ENCODE results near the gene KDM4C.
"Not testable (repeated sequence)": the region's sequence is repeated elsewhere in the genome, so short reads cannot be mapped to it uniquely, and the experiment has no call there.

Gene KDM4C

DNA sequence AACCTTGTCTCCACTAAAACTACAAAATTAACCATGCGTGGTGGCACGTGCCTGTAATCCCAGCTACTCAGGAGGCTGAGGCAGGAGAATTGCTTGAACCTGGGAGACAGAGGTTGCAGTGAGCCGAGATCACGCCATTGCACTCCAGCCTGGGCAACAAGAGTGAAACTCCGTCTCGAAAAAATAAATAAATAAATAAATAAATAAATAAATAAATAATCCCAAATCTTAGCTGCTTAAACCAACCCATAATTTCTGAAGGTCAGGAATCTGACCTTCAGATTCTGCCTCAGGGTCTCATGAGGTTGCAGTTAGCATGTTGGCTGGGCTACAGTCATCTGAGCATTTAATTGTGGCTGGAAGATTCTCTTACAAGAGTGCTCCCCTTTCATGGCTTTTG is 48.5 kb downstream of the KDM4C start:
- not testable (repeated sequence) for DNase-seq (ENCODE audit: low read depth in 2 of 2)

DNA sequence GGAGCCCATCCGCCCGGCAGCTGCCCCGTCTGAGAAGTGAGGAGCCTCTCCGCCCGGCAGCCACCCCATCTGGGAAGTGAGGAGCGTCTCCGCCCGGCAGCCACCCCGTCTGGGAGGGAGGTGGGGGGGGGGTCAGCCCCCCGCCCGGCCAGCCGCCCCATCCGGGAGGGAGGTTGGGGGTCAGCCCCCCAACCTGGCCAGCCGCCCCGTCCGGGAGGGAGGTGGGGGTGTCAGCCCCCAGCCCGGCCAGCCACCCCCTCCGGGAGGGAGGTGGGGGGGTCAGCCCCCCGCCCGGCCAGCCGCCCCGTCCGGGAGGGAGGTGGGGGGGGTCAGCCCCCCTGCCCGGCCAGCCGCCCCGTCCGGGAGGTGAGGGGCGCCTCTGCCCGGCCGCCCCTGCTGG is 49.9 kb downstream of the KDM4C start:
- DNase-seq (ENCODE audit: low read depth in 2 of 2), result not testable (repeated sequence)

DNA sequence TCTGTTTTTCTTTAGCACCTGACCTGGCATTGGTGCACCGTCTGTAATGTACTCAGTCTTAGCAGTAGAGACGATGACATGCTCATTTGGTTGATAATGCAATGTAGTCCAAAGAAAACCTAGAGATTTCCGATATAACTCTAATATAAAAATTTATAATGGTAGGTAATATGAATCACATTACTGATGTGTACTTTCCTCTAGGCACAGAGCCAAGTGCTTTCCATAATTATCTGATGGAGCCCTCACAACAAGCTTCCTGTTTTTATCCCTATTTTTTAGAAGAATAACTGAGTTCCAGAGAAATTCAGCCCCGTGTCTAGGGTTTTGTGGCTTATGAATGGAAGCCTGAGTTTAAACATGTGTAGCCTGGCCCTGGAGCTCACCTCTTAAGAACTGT is 53.7 kb downstream of the KDM4C start:
- DNase-seq (ENCODE audit: low read depth in 2 of 2), result no peak

DNA sequence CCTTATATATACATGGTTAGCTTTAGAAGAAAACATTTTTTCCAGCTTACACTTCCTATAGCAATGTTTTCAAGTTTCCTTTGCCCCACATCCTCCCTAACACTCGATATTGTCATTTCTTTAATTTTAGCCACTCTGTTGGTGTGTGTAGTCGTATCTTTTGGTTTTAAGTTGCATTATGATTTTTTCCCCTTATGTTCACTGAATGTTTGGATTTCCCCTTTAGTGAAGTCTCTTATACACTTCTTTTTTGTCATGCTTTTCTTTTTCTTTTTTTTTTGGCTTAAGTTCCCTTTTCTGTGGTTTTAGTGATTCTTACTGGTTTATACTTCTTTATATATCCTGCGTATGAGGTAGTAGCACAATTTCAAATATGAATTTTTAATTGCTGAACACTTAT is 58.8 kb downstream of the KDM4C start:
- no peak for DNase-seq (ENCODE audit: low read depth in 2 of 2)

DNA sequence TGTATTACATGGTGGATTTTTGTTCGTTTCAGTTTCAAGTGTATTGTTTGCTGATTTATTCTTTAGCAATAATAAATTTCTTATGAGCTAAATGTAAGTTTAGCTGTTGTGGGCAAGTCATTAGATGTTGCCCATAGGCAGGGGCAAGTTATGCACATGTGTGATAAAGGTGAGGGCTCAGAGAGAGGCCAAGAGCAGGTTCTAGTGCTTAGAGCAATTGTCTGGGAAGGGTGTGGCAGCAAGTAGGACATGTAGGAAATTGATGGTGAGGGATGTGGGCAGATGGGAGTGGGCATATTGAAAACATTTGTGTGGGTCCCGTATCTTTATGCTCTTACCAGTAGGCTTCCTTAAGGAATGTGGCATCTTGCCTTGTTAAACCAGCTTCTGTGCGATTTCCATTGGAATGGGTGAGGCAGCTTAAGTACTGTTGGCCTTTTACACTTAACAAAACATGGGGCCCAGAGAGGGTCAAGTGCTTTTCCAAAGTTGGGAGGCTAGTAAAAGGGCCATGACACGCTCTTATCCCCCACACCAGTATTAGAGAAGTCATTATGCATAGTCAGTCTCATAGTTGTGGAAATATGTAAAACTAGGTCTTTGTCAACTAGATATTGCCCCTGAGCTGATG is 60.6 kb downstream of the KDM4C start:
- DNase-seq (ENCODE audit: low read depth in 2 of 2), result no peak

DNA sequence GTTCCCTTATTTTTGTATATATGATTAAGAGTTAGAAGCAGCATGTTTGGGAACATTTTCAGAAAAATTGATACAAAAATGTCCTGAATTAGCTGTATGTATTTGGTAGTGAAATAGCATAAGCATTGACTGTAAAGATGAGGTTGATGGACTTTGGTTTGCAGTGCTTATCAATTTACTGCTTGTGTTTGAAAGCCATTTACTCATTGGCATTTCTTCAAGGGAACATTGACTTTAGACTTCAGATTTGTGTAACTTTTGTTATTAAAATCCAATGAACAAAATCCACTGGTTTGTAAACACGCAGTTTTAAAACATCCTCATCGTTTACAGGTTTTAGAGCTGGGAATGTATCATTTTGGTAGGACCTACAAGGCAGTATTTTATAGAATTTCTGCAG is 61.3 kb downstream of the KDM4C start:
- DNase-seq (ENCODE audit: low read depth in 2 of 2), result no peak

DNA sequence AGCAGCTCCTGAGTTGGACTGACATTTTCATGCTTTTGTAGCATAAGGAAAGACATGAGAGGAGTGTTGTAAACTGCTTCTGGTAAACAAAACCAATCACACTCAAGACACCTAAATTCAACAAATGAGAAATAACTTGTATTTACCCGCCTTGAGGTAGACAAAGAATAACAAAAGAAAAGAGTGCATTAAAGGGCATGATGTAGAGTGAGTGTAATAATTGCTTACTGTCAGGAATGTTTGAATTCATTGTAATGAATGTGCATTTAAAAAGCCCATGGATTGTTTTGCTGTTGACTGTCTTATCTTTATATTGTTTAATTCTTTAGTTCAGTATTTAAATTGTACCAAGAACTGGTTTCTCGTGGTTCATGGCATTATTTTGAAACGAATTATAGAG is 61.8 kb downstream of the KDM4C start:
- no peak for DNase-seq (ENCODE audit: low read depth in 2 of 2)

DNA sequence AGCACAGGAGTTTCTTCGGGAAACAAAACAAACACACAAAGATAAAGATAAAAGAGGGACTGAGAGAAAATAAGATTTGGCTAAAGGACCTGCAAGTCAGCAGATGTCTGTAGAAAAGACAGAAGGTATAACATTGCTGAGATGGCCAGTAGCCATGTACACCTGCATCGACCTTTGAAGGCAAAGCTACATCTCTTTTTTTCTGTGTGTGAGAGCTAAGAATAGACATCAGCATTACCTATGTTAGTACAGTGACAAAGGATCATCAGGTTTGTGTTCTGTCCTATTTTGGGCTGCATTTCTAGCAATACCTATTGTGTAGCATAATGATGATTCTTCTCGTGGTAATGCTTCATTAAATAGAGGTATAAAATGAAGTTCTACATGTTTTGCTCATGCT is 64.9 kb downstream of the KDM4C start:
- no peak for DNase-seq (ENCODE audit: low read depth in 2 of 2)

DNA sequence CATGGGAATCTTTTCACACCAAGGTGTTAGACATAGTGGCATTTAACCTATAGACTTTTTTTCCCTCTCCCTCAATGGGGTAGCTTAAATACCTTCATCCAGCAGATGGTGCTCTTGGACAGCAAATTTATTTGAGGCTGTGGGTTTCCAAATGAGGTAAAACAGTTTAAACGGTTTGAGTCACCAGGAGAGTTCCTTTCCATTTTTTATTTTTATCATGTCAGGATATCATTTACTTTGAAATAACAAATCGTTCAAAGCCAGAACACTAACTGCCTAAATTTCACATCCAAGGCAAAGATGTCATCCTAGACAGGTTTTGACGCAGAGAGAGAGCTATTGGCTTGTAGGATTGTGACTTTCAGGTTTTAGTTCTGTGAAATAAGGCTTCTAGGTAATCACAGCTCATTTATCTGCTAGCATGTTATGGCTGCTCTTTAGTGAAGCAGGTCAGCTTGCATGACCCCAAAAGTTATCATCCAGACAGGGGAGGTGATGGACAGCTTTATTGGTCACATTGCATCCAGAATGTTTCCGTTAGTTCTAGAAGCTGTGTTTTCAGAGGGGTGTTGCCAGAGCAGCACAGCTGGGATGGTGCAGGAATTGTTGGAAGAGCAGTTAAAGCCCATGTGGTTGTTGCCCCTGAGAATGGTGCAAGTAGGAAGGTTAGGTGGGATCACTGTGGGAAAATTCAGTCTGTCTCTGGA is 69.8 kb downstream of the KDM4C start:
- peak in 1 of 2 donors; percentile 8 for DNase-seq (ENCODE audit: low read depth in 2 of 2)

DNA sequence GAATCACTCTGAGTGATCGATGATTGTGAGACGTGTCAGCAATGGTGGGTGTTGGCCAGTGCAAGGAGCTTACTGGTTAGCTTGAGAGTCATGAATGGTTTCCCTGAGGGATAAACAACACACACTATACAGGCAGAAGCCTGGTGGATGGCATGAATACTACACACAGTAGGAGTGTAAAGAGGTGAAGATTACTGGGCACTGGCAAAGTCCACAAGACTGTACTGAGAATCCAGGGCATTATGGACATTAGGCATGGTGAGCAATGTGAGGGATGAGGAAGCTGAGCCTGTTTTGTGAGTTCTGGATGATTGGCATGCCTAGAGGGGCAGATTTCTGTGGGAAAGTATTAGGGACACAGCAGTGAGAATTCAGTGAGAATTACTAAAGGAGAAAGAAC is 71.3 kb downstream of the KDM4C start:
- no peak for DNase-seq (ENCODE audit: low read depth in 2 of 2)

DNA sequence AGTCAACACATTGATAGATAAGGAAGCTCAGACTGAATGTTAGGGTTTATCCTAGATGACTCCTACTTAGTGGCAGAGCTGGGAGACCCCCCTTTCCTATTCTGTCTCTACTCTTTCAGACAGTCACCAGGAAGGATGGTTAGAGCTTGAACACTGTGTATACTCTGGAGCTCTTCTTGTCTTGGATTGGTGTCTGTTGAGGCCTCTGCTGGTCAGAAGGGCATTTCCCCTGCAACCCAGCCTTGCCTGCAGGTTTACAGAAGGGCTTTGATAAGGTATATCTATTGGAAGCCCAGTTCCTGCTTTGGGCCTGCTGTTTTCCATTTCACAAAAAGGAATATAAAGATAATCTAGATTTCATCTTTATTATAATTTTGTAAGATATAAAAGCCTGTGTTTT is 71.8 kb downstream of the KDM4C start:
- DNase-seq (ENCODE audit: low read depth in 2 of 2), result no peak

DNA sequence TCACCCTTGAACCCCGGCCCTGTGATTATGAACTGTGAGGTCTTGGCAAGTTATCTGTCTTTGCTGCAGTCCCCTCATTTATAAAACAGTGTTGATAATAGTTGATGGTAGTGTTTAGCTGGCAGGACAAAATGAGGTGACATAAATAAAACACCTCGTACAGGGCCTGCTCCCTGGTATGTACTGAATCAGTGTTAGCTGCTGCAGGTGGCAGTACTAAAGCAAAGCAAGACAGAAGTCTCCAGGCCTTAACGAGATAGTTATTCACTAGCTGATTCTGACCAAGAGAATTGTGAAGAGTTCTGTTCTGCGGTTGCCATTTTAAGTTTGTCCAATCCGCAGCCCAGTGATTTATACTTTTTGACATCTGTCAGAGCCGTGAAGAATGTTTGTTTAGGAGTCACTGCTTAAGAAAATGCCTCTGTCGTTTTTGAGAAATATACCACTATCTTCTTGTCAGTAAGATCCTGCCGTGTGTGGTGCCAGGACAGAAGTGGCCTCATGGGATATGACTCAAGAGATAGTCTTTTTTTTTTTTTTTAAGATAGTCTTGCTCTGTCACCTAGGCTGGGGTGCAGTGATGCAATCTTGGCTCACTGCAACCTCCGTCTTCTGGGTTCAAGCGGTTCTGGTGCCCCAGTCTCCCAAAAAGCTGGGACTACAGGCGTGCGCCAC is 75.9 kb downstream of the KDM4C start:
- no peak for DNase-seq (ENCODE audit: low read depth in 2 of 2)

DNA sequence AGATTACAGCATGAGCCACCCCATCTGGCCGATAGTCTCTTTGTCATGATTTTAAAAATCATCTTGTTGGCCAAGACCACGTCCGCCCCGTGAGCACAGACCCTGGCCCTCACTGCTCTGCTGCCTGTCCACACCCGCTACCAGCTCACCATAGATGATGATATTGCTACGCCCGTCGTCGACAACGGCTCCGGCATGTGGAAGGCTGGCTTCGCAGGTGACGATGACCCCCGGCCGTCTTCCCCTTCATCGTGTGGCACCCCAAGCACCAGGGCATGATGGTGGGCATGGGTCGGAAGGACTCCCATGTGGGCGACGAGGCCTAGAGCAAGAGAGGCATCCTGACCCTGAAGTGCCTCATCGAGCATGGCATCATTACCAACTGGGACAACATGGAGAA is 76.5 kb downstream of the KDM4C start:
- no peak for DNase-seq (ENCODE audit: low read depth in 2 of 2)

DNA sequence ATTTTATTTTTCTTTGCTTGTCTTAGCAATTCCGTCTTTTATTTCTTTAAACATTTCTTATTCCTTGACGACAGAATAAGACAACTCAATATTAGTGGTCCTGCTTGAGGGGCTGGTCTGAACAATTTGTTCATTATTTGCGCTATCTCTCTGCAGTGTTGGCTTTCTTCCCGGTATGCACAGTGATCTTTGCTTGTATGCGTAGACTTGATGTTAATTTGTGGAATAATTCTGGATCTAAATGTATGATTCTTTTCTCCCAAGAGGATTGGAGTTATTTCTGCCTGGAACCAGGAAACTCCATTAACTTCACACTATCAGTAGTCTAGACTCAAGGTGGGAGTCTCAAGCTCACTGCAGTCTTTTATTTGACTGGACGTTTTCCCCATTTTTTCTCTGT is 80.4 kb downstream of the KDM4C start:
- no peak for DNase-seq (ENCODE audit: low read depth in 2 of 2)

DNA sequence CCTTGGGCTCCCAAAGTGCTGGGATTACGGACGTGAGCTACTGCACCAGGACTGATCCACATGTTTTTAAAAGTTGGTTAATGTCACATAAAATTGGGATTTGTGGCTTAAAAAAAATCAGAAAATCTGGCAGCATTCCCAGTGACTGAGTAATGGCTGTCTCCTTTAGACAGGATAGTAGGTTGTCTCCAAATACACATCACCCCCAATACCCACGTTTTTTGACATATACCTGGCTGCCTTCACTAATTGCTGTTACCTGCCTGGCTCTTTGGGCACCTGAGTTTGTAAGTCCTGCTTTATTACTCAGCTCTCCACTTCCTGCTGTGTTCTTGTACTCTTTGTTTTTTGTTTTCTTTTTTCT is 84.8 kb downstream of the KDM4C start:
- no peak for DNase-seq (ENCODE audit: low read depth in 2 of 2)

DNA sequence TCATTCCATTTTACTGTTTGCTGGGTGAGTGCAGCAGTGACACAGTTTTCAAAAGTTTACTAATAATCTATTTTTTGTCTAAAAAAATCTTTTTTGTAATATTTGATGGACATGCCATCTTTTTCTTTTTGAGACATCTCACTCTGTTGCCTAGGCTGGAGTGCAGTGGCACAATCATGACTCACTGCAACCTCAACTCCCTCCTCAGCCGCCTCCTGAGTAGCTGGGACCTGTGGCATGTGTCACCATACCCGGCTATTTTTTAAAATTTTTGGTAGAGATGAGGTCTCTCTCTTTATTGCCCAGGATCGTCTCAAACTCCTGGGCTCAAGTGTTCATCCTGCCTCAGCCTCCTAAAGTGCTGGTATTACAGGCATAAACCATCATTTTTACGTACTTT is 86.0 kb downstream of the KDM4C start:
- no peak for DNase-seq (ENCODE audit: low read depth in 2 of 2)

DNA sequence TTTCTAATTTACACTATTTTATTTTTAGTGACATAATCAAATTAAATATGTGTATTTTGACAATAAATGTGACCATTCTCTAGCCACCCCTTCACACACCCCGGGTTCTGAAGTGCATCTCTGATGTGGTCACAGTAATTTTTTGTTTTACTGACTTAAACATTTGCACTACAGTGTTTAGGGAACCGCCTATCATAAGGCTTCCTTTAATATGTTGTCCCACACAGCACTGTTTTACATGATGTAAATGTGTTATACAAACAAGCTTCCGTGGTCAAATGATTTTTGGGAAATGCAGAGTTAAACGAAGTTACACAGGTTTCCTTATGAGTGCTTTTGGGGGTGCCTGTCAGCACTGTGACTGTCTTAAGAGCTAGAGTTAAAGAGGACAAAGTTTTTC is 86.5 kb downstream of the KDM4C start:
- DNase-seq (ENCODE audit: low read depth in 2 of 2), result no peak

DNA sequence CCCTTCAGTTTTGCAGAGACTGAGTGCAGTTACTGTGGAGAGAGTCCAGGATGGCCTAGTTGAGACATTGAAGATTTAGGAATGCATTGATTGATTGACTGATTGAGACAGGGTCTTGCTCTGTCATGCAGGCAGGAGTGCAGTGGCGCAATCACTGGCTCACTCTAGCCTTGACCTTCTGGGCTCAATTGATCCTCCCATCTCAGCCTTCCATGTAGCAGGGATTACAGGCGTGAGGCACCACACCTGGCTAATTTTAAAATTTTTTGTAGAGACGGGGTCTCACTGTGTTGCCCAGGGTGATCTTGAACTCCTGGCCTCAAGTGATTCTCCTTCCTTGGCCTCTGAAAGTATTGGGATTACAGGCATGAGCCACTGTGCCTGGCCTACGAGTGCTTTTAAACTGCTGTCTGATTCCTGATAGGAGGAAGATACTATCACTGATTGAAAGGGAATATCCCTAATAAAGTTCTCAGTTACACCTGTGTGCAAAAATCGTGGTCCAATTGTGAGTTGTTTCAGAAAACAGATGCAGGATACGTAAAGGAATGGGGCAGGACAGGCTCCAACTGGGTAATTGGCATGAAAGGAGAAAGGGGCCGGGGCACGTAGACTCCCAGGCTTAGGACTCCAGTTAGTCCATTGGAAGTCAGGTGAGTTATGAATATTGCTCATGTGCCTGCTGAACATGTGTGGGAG is 87.5 kb downstream of the KDM4C start:
- no peak for DNase-seq (ENCODE audit: low read depth in 2 of 2)

DNA sequence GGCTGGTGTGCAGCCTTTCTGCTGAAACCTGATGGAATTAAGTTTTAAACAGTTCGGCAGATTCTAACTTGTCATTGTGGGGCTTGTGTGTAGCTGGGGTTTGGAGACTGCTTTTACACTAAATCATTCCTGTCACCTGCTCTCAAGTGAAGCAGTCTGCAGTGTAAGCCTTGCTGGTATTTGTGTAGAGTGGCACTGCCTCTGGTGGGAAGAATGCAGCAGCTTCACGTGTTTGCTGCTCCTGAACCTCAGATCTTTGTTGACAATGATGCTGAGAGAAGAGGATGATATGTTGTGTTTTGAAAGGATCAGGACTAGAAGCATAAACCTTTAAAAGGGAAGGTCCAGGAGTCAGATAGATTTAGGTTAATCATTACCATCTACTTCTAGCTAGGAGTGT is 88.1 kb downstream of the KDM4C start:
- no peak for DNase-seq (ENCODE audit: low read depth in 2 of 2)

DNA sequence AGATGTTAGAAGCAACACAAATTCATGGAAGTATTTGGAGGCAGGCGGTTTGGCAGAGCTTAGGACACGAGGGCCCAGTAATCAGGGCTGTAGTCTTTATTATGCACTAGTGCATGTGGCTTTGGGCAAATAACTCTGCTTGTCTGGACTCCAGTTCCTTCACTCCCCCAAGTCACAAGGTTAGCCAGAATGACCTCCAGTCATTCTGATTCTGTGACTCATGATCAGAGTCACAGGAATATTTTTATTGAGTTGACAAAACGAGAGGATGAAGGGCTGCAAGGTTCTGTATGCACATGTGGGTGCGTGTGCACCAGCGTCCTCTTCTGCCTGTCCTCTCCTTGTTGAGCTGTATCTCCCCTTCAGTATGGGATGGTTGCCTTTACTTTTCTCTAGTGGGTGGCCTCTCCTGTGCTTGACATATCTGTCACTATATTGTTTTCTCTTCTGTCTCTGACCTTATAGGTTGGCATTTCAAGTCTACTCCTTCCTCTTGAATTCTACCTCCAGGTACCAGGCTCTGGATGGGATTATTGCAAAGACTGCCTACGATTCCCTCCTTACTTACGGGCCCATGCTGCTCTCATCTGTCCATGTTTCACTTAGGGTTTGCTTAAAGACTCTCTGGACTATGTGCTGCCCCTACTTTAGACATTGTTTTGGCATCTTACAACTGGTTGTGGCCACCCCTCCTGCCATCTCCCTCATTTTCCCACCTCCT is 94.6 kb downstream of the KDM4C start:
- no peak for DNase-seq (ENCODE audit: low read depth in 2 of 2)

DNA sequence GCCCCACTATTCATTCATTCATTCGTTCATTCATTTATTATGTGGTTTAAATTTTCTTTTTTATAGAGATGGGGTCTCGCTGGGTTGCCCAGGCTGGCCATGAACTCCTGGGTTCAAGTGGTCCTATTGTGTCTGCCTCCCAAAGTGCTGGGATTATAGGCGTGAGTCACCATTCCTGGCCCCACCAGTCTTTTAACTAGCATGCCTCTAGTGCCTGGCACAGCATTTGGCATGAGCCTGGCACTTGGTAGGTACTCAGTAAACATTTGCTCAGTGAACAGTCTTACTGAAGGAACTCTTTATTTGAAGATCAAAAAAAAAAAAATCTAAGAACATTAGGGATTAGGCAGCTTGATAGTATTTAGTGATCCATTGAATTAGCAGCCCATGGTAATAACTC is 98.1 kb downstream of the KDM4C start:
- DNase-seq (ENCODE audit: low read depth in 2 of 2), result no peak

DNA sequence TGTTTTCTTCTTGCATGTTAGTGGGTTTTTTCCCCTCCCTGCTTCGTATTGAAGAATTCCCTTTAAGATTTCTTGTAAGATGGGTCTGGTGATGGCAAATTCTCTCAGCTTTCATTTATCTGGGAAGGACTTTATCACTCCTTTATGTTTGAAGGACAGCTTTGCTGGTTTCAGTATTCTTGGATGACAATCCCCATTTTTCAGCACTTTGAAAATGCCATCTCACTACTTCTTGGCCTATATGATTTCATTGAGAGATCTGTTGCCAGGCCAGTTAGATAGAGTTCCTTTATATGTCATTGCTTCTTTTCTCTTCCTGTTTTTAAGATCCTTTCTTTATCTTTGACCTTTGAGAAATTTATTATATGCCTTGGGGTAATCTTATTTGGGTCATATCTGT is 106.3 kb downstream of the KDM4C start:
- DNase-seq (ENCODE audit: low read depth in 2 of 2), result no peak
